Liver (tissue), 9 donors: ENCODE measurements around the gene TMEM176B. TPM values are rescaled to one million over a fixed set of nuclear protein-coding genes. Genes with fewer than 3 reads are reported as not detected.

Experiments used
- DNase-seq: peaks from one replicate; pipeline ENCODE4 v3.0.0-alpha.2; 2017; ENCODE audit warnings: low spot score
- H3K27ac ChIP-seq, 2 donors: one replicate each; pipeline ENCODE4 v1.7.0; 2013; ENCODE audit warnings: inconsistent platforms in 2 of 2, low read length in 2 of 2, control low read depth in 1 of 2, low read depth in 1 of 2, mild to moderate bottlenecking in 1 of 2
- H3K27me3 ChIP-seq, 4 donors: one replicate each; pipeline versions ENCODE4 v1.6.1 to v1.7.0; 2013; ENCODE audit warnings: low read length in 3 of 4, inconsistent platforms in 1 of 4, mild to moderate bottlenecking in 1 of 4, moderate library complexity in 1 of 4; ENCODE audit not compliant: control insufficient read depth in 4 of 4, insufficient read depth in 4 of 4
- H3K36me3 ChIP-seq, 4 donors: one replicate each; pipeline versions ENCODE4 v1.6.1 to v1.7.0; 2013; ENCODE audit warnings: low read length in 3 of 4, mild to moderate bottlenecking in 3 of 4, low read depth in 1 of 4, moderate library complexity in 1 of 4; ENCODE audit not compliant: control insufficient read depth in 4 of 4, insufficient read depth in 3 of 4
- H3K4me1 ChIP-seq, 4 donors: one replicate each; pipeline versions ENCODE4 v1.6.1 to v1.7.0; 2013; ENCODE audit warnings: low read length in 3 of 4, mild to moderate bottlenecking in 3 of 4, moderate library complexity in 1 of 4; ENCODE audit not compliant: control insufficient read depth in 4 of 4, insufficient read depth in 4 of 4
- H3K4me3 ChIP-seq, 3 donors: one replicate each; pipeline versions ENCODE4 v1.6.1 to v1.7.0; 2013; ENCODE audit warnings: low read length in 3 of 3, control low read depth in 1 of 3, low read depth in 1 of 3, mild to moderate bottlenecking in 1 of 3
- H3K9ac ChIP-seq, 2 donors: one replicate each; pipeline ENCODE4 v1.7.0; 2013; ENCODE audit warnings: low read length in 2 of 2, mild to moderate bottlenecking in 2 of 2, moderate library complexity in 2 of 2, control low read depth in 1 of 2, low read depth in 1 of 2
- H3K9me3 ChIP-seq, 4 donors: one replicate each; pipeline versions ENCODE4 v1.6.1 to v1.7.0; 2013; ENCODE audit warnings: low read length in 3 of 4; ENCODE audit not compliant: control insufficient read depth in 4 of 4
- ATF3 ChIP-seq: IDR thresholded peaks from 2 replicates; pipeline ENCODE4 v1.6.1; 2016; ENCODE audit warnings: antibody characterized with exemption
- CTCF ChIP-seq: fragments of 150-350 bp; IDR thresholded peaks from 2 replicates; pipeline ENCODE4 v1.5.1; 2017; ENCODE audit warnings: improper control_type of control experiment, low read depth, low read length; ENCODE audit not compliant: missing input control
- FOXA1 ChIP-seq: IDR thresholded peaks from 2 replicates; pipeline ENCODE4 v1.6.1; 2016; ENCODE audit warnings: antibody characterized with exemption
- GABPA ChIP-seq, 2 donors: IDR thresholded peaks in 1 of 2; conservative IDR thresholded peaks in 1 of 2; 2 replicates each; pipeline ENCODE4 v1.6.1; 2016; ENCODE audit warnings: antibody characterized with exemption in 2 of 2, mild to moderate bottlenecking in 1 of 2, moderate library complexity in 1 of 2
- HNF4A ChIP-seq, 2 donors: conservative IDR thresholded peaks; 2 replicates each; pipeline ENCODE4 v1.6.1; 2016; ENCODE audit warnings: antibody characterized with exemption in 2 of 2, mild to moderate bottlenecking in 2 of 2
- JUND ChIP-seq, 2 donors: IDR thresholded peaks; 2 replicates each; pipeline ENCODE4 v1.6.1; 2016; ENCODE audit warnings: antibody characterized with exemption in 2 of 2
- NR2F2 ChIP-seq: IDR thresholded peaks from 2 replicates; pipeline ENCODE4 v1.6.1; 2016; ENCODE audit warnings: antibody characterized with exemption
- RAD21 ChIP-seq, 2 donors: IDR thresholded peaks; 2 replicates each; pipeline ENCODE4 v1.6.1; 2016; ENCODE audit warnings: antibody characterized with exemption in 2 of 2, mild to moderate bottlenecking in 2 of 2
- REST ChIP-seq: IDR thresholded peaks from 2 replicates; pipeline ENCODE4 v1.6.1; 2016; ENCODE audit warnings: antibody characterized with exemption, mild to moderate bottlenecking
- RXRA ChIP-seq, 2 donors: IDR thresholded peaks; 2 replicates each; pipeline ENCODE4 v1.6.1; 2017 to 2018; ENCODE audit warnings: antibody characterized with exemption in 2 of 2, mild to moderate bottlenecking in 1 of 2
- SP1 ChIP-seq: IDR thresholded peaks from 2 replicates; pipeline ENCODE4 v1.6.1; 2018; ENCODE audit warnings: antibody characterized with exemption, mild to moderate bottlenecking
- YY1 ChIP-seq: IDR thresholded peaks from 2 replicates; pipeline ENCODE4 v1.6.1; 2016; ENCODE audit warnings: antibody characterized with exemption, mild to moderate bottlenecking
- ZBTB33 ChIP-seq: IDR thresholded peaks from 2 replicates; pipeline ENCODE4 v1.6.1; 2016; ENCODE audit warnings: antibody characterized with exemption
- WGBS: extraction: QIAGEN DNeasy Blood & Tissue Kit; methylation state at CpG from one replicate; pipeline ENCODE4 v1.1.7; 2013; 5-methylcytosine and 5-hydroxymethylcytosine counted together
- polyA plus RNA-seq, 2 donors: library from polyadenylated mRNA; stranded (reverse) in 1 of 2; unstranded in 1 of 2; fragments of 200-250 nt in 1 of 2; fragments of >200 nt in 1 of 2; fragmentation: Nextera tagmentation in 1 of 2; extraction: Ambion mirVana in 1 of 2; gene quantifications; one replicate each; pipeline versions ENCODE4 v1.2.1 to v1.2.3, GENCODE V29; 2013 to 2015
- total RNA-seq, 2 donors: library from RNA; depleted of rRNA; stranded (reverse); fragments of >200 nt; gene quantifications; one replicate each; pipeline ENCODE4 v1.2.3, GENCODE V29; 2014
- donor health status: healthy.
- donor health status: healthy.
- donor health status: healthy.
- donor health status: healthy.
- donor health status: healthy.

TMEM176B gene
- total and polyA plus RNA-seq, 4 donors = 382 to 1,317 (median 999) TPM

- Histone ChIP-seq H3K36me3 (peaks cover 0 to 31% (median 28%) of the 10 kb centered on the region in 4 donors), H3K4me1 (peaks cover 5 to 31% (median 19%) of the 10 kb centered on the region in 4 donors), H3K9me3 (peaks cover 0 to 3% (median 2%) of the 10 kb centered on the region in 4 donors), H3K4me3 (no peak overlapping the region), H3K27me3 (no peaks in the 10 kb centered on the region), H3K27ac (no peak overlapping the region), H3K9ac (no peak overlapping the region)
- TF ChIP-seq NR2F2 = no peak
- 96% methylated on average over 5 of the region's 5 CpGs for WGBS
- DNase-seq = peak; percentile 22
These were observed 4.6 kb upstream of the TMEM176B start for GRCh38 chr7:150804802-150805201.

GRCh38 chr7:150803161-150803860 is 3.1 kb upstream of the TMEM176B start:
- H3K27me3 ChIP-seq = no peaks in the 10 kb centered on the region
- peaks cover 5 to 31% (median 19%) of the 10 kb centered on the region in 4 donors for H3K4me1 ChIP-seq
- H3K4me3 ChIP-seq = peak overlapping the region in 2 of 3 donors; percentile 37 to 86
- H3K9ac ChIP-seq = peak overlapping the region in 1 of 2 donors; percentile 49
- peaks cover 0 to 3% (median 2%) of the 10 kb centered on the region in 4 donors for H3K9me3 ChIP-seq
- H3K27ac ChIP-seq = peak overlapping the region; percentile 37 to 47
- TF ChIP-seq HNF4A (conservative IDR thresholded peaks at IDR 0.05) = peak in 1 of 2 donors; percentile 27
- no peak for TF ChIP-seq CTCF
- TF ChIP-seq RXRA (IDR thresholded peaks at IDR 0.05) = peak; percentile 42 to 61
- WGBS = 65% methylated on average over 10 of the region's 10 CpGs
- no peak for DNase-seq
- H3K36me3 ChIP-seq = peaks cover 0 to 31% (median 28%) of the 10 kb centered on the region in 4 donors

- Histone ChIP-seq H3K36me3 (peaks cover 0 to 31% (median 28%) of the 10 kb centered on the region in 4 donors), H3K27me3 (no peaks in the 10 kb centered on the region), H3K27ac (peak overlapping the region; percentile 95 to 97), H3K4me3 (peak overlapping the region; percentile 86 to 94 (median 90)), H3K9ac (peak overlapping the region; percentile 87 to 88), H3K4me1 (peaks cover 2 to 31% (median 16%) of the 10 kb centered on the region in 4 donors), H3K9me3 (peaks cover 0 to 3% (median 2%) of the 10 kb centered on the region in 4 donors)
- peak; percentile 23 for DNase-seq
- 57% methylated on average over 12 of the region's 12 CpGs for WGBS
- TF ChIP-seq ZBTB33 = no peak
- no peak for TF ChIP-seq RXRA (IDR thresholded peaks at IDR 0.05)
- no peak for TF ChIP-seq SP1
- no peak for TF ChIP-seq FOXA1
- peak in 1 of 2 donors; percentile 7 for TF ChIP-seq RAD21 (IDR thresholded peaks at IDR 0.05)
- no peak for TF ChIP-seq REST
- TF ChIP-seq GABPA (IDR thresholded peaks at IDR 0.05 in 1 of 2, conservative IDR thresholded peaks at IDR 0.05 in 1 of 2) = no peak
- TF ChIP-seq YY1 = peak; percentile 68
- TF ChIP-seq JUND (IDR thresholded peaks at IDR 0.05) = no peak
- no peak for TF ChIP-seq ATF3
These were observed 2.0 kb upstream of the TMEM176B start for GRCh38 chr7:150801946-150802771.
